Activated gamma-delta T cell (primary cell): Measurements from ENCODE around the gene DNAAF2.
"Not testable (repeated sequence)": the region's sequence is repeated elsewhere in the genome, so short reads cannot be mapped to it uniquely, and the experiment has no call there.

Experiments
- DNase-seq: peaks from one replicate; lab custom pipeline; 2025; lab: John Stamatoyannopoulos, UW

DNAAF2 gene

GRCh38 chr14:49622022-49622607, 12.9 kb downstream of the DNAAF2 start:
- DNase-seq: no peak

- DNase-seq: peak; percentile 63
Measured at GRCh38 chr14:49621114-49621881, 13.7 kb downstream of the DNAAF2 start.

GRCh38 chr14:49620182-49621113, 14.6 kb downstream of the DNAAF2 start, which contains the start of the genes MGAT2 and RPL36AL:
TSS of gene MGAT2 (plus strand) at chr14:49620799. CDS start at chr14:49621269, 470 bp downstream.
TSS of gene RPL36AL (minus strand) at chr14:49620626. CDS start at chr14:49619104, 1,522 bp downstream.
- DNase-seq: peak; percentile 89

- DNase-seq: no peak
Measured at GRCh38 chr14:49619730-49620129, 15.3 kb downstream of the DNAAF2 start.

GRCh38 chr14:49619273-49619672, 15.8 kb downstream of the DNAAF2 start:
- DNase-seq: not testable (repeated sequence)

- DNase-seq: no peak
Measured at GRCh38 chr14:49617852-49618519, 17.1 kb downstream of the DNAAF2 start.

GRCh38 chr14:49615776-49616175, 19.3 kb downstream of the DNAAF2 start:
- DNase-seq: no peak

GRCh38 chr14:49614196-49614595, 20.8 kb downstream of the DNAAF2 start:
- no peak for DNase-seq

GRCh38 chr14:49612671-49613070, 22.4 kb downstream of the DNAAF2 start:
- DNase-seq: no peak

GRCh38 chr14:49612251-49612650, 22.8 kb downstream of the DNAAF2 start:
- no peak for DNase-seq

GRCh38 chr14:49607583-49607982, 27.5 kb downstream of the DNAAF2 start:
- DNase-seq: no peak

GRCh38 chr14:49598485-49599300, 36.4 kb downstream of the DNAAF2 start, which contains the start of gene LRR1:
TSS of gene LRR1 (plus strand) at chr14:49598940. CDS start at chr14:49599021, 81 bp downstream.
- peak; percentile 70 for DNase-seq

GRCh38 chr14:49598189-49598484, 36.9 kb downstream of the DNAAF2 start:
- DNase-seq: no peak

- no peak for DNase-seq
Measured at GRCh38 chr14:49594347-49595091, 40.5 kb downstream of the DNAAF2 start.

GRCh38 chr14:49593016-49593415, 42.0 kb downstream of the DNAAF2 start:
- no peak for DNase-seq

- DNase-seq: no peak
Measured at GRCh38 chr14:49589387-49589786, 45.7 kb downstream of the DNAAF2 start.

- no peak for DNase-seq
Measured at GRCh38 chr14:49586673-49587460, 48.2 kb downstream of the DNAAF2 start.

- peak; percentile 77 for DNase-seq
Measured at GRCh38 chr14:49585803-49586672, 49.0 kb downstream of the DNAAF2 start, which contains the start of gene RPS29. TSS of gene RPS29 (minus strand) at chr14:49586380. CDS start at chr14:49586346, 34 bp downstream.
